GM19455 (cell line): Measurements from ENCODE around the gene DIAPH1.
A peak's percentile ranks its signal among the peaks of the same experiment; 100 is the strongest.

Experiments used
- ATAC-seq: cut with Tn5 transposase; IDR thresholded peaks from one replicate; pipeline ENCODE4 v1.9.1; 2021; ENCODE audit not compliant: unreplicated experiment

Gene DIAPH1

GRCh38 chr5:141485321-141486055 is 133.3 kb downstream of the DIAPH1 start:
- no peak for ATAC-seq

GRCh38 chr5:141484641-141485311 is 134.0 kb downstream of the DIAPH1 start, which contains the start of gene PCDHGC4:
PCDHGC4 (plus strand) TSS chr5:141485030; CDS start chr5:141485174, 144 bp downstream.
- ATAC-seq, result no peak

- ATAC-seq, result no peak
Observed at GRCh38 chr5:141484310-141484640, 134.5 kb downstream of the DIAPH1 start.

GRCh38 chr5:141483902-141484301 is 134.9 kb downstream of the DIAPH1 start:
- ATAC-seq, result no peak

GRCh38 chr5:141479776-141480175 is 139.0 kb downstream of the DIAPH1 start:
- no peak for ATAC-seq

- no peak for ATAC-seq
Observed at GRCh38 chr5:141478321-141478945, 140.4 kb downstream of the DIAPH1 start.

- no peak for ATAC-seq
Observed at GRCh38 chr5:141477815-141478214, 141.0 kb downstream of the DIAPH1 start.

GRCh38 chr5:141477044-141477575 is 141.7 kb downstream of the DIAPH1 start:
- no peak for ATAC-seq

- ATAC-seq, result peak; percentile 29
Observed at GRCh38 chr5:141476132-141476911, 142.5 kb downstream of the DIAPH1 start.

- ATAC-seq, result peak; percentile 96
Observed at GRCh38 chr5:141475625-141476131, 143.1 kb downstream of the DIAPH1 start, which contains the start of gene PCDHGC3. PCDHGC3 (plus strand) TSS chr5:141475966; CDS start chr5:141476117, 151 bp downstream.

- ATAC-seq, result no peak
Observed at GRCh38 chr5:141465351-141465750, 153.4 kb downstream of the DIAPH1 start.
